Measurements from ENCODE around the gene PHTF2.

The PHTF2 gene

DNA sequence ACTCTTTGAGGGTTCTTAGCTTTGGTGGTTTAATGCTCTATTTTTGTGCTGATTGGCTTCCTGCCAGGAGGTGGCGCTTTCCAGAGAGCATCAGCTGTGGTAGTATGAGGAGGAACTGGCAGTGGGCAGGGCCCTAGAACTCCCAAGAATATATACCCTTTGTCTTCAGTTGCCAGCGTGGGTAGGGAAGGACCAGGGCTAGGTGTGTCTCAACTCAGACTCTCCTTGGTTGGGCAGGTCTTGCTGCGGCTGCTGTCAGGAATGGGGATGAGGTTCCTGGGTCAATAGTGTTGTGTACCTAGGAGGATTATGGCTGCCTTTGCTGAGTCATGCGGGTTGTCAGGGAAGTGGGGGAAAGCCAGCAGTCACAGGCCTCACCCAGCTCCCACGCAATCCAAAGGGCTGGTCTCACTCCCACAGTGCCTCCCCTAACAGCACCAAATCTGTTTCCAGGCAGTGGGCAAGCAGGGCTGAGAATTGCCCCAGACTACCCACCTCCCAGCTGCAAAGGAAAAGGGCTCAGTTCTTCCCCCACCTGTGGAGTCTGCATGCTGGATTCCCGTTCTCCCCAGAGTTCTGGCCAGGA, 191.5 kb downstream of the PHTF2 start:
- no peaks in the 10 kb centered on the region for H3K9me3 ChIP-seq (ENCODE audit: control insufficient read depth, insufficient read depth, low read depth, low read length)
- ChIA-PET CTCF (interaction anchor here (0.6 to 1.2 kb wide), 5 partner anchors 14 to 449 kb away, joined by 3 to 4 read pairs (median 3); no protein-coding TSS in a partner anchor), POLR2A (no interaction called here)
- H3K27ac ChIP-seq (ENCODE audit: extremely low read depth, low read depth, low read length) = no peak overlapping the region
- H3K36me3 ChIP-seq (ENCODE audit: control insufficient read depth in 2 of 2, insufficient read depth in 1 of 2, low read length in 2 of 2) = no peaks in the 10 kb centered on the region
- H3K4me1 ChIP-seq (ENCODE audit: control insufficient read depth, insufficient read depth, low read length) = no peaks in the 10 kb centered on the region
- no peak overlapping the region for H3K4me3 ChIP-seq (ENCODE audit: low read depth, low read length)
- TF ChIP-seq ZNF26 (tag by site-specific recombination; IDR thresholded peaks at IDR 0.05) (no peak), EGR2 (tag by site-specific recombination; IDR thresholded peaks at IDR 0.05; ENCODE audit: low read depth) (peak; percentile 29; the same call in 1 of the 2 replicates), SCRT2 (tag by site-specific recombination; IDR thresholded peaks at IDR 0.05) (peak; percentile 37), ZNF654 (tag by site-specific recombination; IDR thresholded peaks at IDR 0.05; ENCODE audit: low read depth) (no peak)

DNA sequence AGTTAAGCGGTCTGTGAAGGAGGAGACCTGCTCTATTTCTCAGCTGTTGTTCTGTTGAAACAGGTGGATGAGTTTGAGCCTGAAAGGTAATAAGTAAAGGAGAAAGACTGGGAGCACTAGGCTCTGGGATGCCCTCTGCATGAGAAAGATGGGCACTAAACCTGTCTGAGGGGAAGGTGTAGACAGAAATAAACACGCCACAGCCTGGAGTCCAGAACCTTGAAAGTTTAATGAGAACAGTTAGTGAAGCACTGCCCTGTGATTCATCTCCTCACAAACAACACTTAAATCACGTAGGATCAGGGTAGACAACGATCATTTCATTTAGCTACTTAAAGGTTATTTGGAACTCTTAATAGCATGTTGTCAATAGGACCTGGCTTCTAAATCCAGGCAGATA, 193.1 kb downstream of the PHTF2 start:
- CTCF ChIA-PET = interaction anchor here (0.8 kb wide), 1 partner anchor 1289 kb away, joined by 3 read pairs; no protein-coding TSS in a partner anchor
- Histone ChIP-seq H3K36me3 (ENCODE audit: control insufficient read depth in 2 of 2, insufficient read depth in 1 of 2, low read length in 2 of 2) (no peaks in the 10 kb centered on the region), H3K4me3 (ENCODE audit: low read depth, low read length) (no peak overlapping the region), H3K9me3 (ENCODE audit: control insufficient read depth, insufficient read depth, low read depth, low read length) (no peaks in the 10 kb centered on the region), H3K27ac (ENCODE audit: extremely low read depth, low read depth, low read length) (no peak overlapping the region), H3K4me1 (ENCODE audit: control insufficient read depth, insufficient read depth, low read length) (no peaks in the 10 kb centered on the region)
- no peak for TF ChIP-seq GLI2 (tag by site-specific recombination; IDR thresholded peaks at IDR 0.05; ENCODE audit: borderline replicate concordance, low read depth)
- TF ChIP-seq HIC1 (tag by site-specific recombination; IDR thresholded peaks at IDR 0.05) = no peak
- TF ChIP-seq KLF7 (tag by site-specific recombination; IDR thresholded peaks at IDR 0.05; ENCODE audit: borderline replicate concordance) = no peak
- POLR2A ChIA-PET = no interaction called here

DNA sequence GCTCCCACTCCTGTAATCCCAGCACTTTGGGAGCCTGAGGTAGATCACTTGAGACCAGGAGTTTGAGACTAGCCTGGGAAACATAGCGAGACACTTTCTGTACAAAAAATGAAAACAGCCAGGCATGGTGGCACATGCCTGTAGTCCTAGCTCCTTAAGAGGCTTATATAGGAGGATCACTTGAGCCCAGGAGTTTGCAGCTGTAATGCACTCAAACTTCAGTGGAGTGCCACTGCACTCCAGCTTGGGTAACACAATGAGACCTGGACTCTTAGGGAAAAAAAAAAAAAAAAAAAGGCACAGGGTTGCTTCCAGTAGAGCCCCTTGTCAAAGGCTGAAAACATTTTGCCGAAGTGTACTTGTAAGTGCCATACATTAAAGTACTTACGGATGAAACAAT, 195.3 kb downstream of the PHTF2 start:
- POLR2A ChIA-PET = no interaction called here
- TF ChIP-seq ZBTB48 (tag by site-specific recombination; IDR thresholded peaks at IDR 0.05) (no peak), PRDM10 (tag by site-specific recombination; IDR thresholded peaks at IDR 0.05) (no peak), ZNF558 (tag by site-specific recombination; IDR thresholded peaks at IDR 0.05) (no peak), MZF1 (tag by site-specific recombination; IDR thresholded peaks at IDR 0.05; ENCODE audit: borderline replicate concordance) (no peak), ZNF624 (tag by site-specific recombination; IDR thresholded peaks at IDR 0.05) (no peak), ZNF777 (tag by site-specific recombination; IDR thresholded peaks at IDR 0.05; ENCODE audit: borderline replicate concordance) (no peak), TRIM28 (IDR thresholded peaks at IDR 0.05; ENCODE audit: borderline replicate concordance, low read length) (no peak), ZNF621 (tag by site-specific recombination; IDR thresholded peaks at IDR 0.05) (no peak), ZNF629 (tag by site-specific recombination; IDR thresholded peaks at IDR 0.05) (no peak), ZNF664 (tag by site-specific recombination; IDR thresholded peaks at IDR 0.05) (no peak), YY2 (tag by site-specific recombination; IDR thresholded peaks at IDR 0.05) (no peak), ZFP69B (tag by site-specific recombination; IDR thresholded peaks at IDR 0.05) (no peak), ZNF416 (tag by site-specific recombination; IDR thresholded peaks at IDR 0.05) (no peak)
- TF ChIP-seq, protein P1, sequence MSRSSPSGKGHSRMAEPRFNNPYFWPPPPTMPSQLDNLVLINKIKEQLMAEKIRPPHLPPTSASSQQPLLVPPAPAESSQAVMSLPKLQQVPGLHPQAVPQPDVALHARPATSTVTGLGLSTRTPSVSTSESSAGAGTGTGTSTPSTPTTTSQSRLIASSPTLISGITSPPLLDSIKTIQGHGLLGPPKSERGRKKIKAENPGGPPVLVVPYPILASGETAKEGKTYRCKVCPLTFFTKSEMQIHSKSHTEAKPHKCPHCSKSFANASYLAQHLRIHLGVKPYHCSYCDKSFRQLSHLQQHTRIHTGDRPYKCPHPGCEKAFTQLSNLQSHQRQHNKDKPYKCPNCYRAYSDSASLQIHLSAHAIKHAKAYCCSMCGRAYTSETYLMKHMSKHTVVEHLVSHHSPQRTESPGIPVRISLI (tag by site-specific recombination; IDR thresholded peaks at IDR 0.05) = no peak
- TF ChIP-seq, protein P2, sequence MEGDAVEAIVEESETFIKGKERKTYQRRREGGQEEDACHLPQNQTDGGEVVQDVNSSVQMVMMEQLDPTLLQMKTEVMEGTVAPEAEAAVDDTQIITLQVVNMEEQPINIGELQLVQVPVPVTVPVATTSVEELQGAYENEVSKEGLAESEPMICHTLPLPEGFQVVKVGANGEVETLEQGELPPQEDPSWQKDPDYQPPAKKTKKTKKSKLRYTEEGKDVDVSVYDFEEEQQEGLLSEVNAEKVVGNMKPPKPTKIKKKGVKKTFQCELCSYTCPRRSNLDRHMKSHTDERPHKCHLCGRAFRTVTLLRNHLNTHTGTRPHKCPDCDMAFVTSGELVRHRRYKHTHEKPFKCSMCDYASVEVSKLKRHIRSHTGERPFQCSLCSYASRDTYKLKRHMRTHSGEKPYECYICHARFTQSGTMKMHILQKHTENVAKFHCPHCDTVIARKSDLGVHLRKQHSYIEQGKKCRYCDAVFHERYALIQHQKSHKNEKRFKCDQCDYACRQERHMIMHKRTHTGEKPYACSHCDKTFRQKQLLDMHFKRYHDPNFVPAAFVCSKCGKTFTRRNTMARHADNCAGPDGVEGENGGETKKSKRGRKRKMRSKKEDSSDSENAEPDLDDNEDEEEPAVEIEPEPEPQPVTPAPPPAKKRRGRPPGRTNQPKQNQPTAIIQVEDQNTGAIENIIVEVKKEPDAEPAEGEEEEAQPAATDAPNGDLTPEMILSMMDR (tag by site-specific recombination; IDR thresholded peaks at IDR 0.05) = no peak
- Histone ChIP-seq H3K27ac (ENCODE audit: extremely low read depth, low read depth, low read length) (no peak overlapping the region), H3K4me1 (ENCODE audit: control insufficient read depth, insufficient read depth, low read length) (no peaks in the 10 kb centered on the region), H3K4me3 (ENCODE audit: low read depth, low read length) (no peak overlapping the region), H3K9me3 (ENCODE audit: control insufficient read depth, insufficient read depth, low read depth, low read length) (no peaks in the 10 kb centered on the region), H3K36me3 (ENCODE audit: control insufficient read depth in 2 of 2, insufficient read depth in 1 of 2, low read length in 2 of 2) (no peaks in the 10 kb centered on the region)
- CTCF ChIA-PET = interaction anchor here (0.5 to 0.7 kb wide), 3 partner anchors 10 to 112 kb away, joined by 3 read pairs; no protein-coding TSS in a partner anchor
